Spinal cord (tissue), 10 donors: ENCODE results near the gene CKMT2. TPM values are rescaled to one million over a fixed set of nuclear protein-coding genes. Genes with fewer than 3 reads are reported as not detected.

Experiments used
- DNase-seq, 6 donors: peaks; one replicate each; pipeline versions ENCODE4 v3.0.0 to v3.0.0-alpha.2; 2013 to 2015; ENCODE audit warnings: low spot score in 6 of 6, low read depth in 4 of 6
- H3K27ac ChIP-seq: one replicate; pipeline ENCODE4 v1.5.1; 2013; ENCODE audit warnings: low read depth, low read length, control low read depth
- H3K27me3 ChIP-seq: one replicate; pipeline ENCODE4 v1.6.1; 2013; ENCODE audit warnings: low read length; ENCODE audit not compliant: control insufficient read depth, insufficient read depth
- H3K36me3 ChIP-seq: one replicate; pipeline ENCODE4 v1.6.1; 2013; ENCODE audit warnings: low read length; ENCODE audit not compliant: control insufficient read depth, insufficient read depth
- H3K4me1 ChIP-seq: one replicate; pipeline ENCODE4 v1.6.1; 2013; ENCODE audit warnings: low read length; ENCODE audit not compliant: control insufficient read depth, insufficient read depth
- H3K4me3 ChIP-seq: one replicate; pipeline ENCODE4 v1.5.1; 2013; ENCODE audit warnings: low read depth, low read length, control low read depth
- H3K9me3 ChIP-seq: one replicate; pipeline ENCODE4 v1.6.1; 2013; ENCODE audit warnings: low read length; ENCODE audit not compliant: control insufficient read depth, insufficient read depth
- WGBS: methylation state at CpG from one replicate; pipeline ENCODE4 v1.1.5; 2013; ENCODE audit warnings: missing lambda C conversion rate; ENCODE audit not compliant: insufficient coverage; 5-methylcytosine and 5-hydroxymethylcytosine counted together
- polyA plus RNA-seq, 2 donors: library from polyadenylated mRNA; unstranded; fragments of 120-200 nt; gene quantifications; one replicate each; pipeline ENCODE4 v1.2.1, GENCODE V29; 2013; ENCODE audit not compliant: insufficient read length in 2 of 2
- small RNA-seq: library from RNA; depleted of rRNA; stranded (forward); fragments of <200 nt; gene quantifications from one replicate; pipeline ENCODE3, GENCODE V24; 2014; ENCODE audit warnings: low replicate concordance
- total RNA-seq, 2 donors: library from RNA; depleted of rRNA in 1 of 2; stranded (reverse); fragments of 120-200 nt in 1 of 2; fragments of >200 nt in 1 of 2; gene quantifications; one replicate each; pipeline versions ENCODE4 v1.2.3 to v1.2.4, GENCODE V29; 2013 to 2014
- donor health status: healthy.

The CKMT2 gene
- total and polyA plus RNA-seq, 4 donors = 3.6 to 7.2 (median 5.4) TPM

- Histone ChIP-seq H3K27me3 (no peaks in the 10 kb centered on the region), H3K36me3 (peaks cover 8% of the 10 kb centered on the region), H3K4me1 (no peaks in the 10 kb centered on the region), H3K27ac (no peak overlapping the region), H3K4me3 (no peak overlapping the region), H3K9me3 (no peaks in the 10 kb centered on the region)
- no CpG with 5 or more reads among the region's 1 CpG for WGBS
- no peak for DNase-seq
These were observed 77.4 kb downstream of the CKMT2 start for GRCh38 chr5:81310402-81311063.

GRCh38 chr5:81313278-81313677 lies 80.2 kb downstream of the CKMT2 start:
- H3K9me3 ChIP-seq = no peaks in the 10 kb centered on the region
- no peak overlapping the region for H3K27ac ChIP-seq
- no peak overlapping the region for H3K4me3 ChIP-seq
- no peak for DNase-seq
- no peaks in the 10 kb centered on the region for H3K4me1 ChIP-seq
- peaks cover 7% of the 10 kb centered on the region for H3K36me3 ChIP-seq
- H3K27me3 ChIP-seq = no peaks in the 10 kb centered on the region

GRCh38 chr5:81313686-81314085 lies 80.6 kb downstream of the CKMT2 start:
- Histone ChIP-seq H3K36me3 (peaks cover 7% of the 10 kb centered on the region), H3K27ac (no peak overlapping the region), H3K4me1 (no peaks in the 10 kb centered on the region), H3K27me3 (no peaks in the 10 kb centered on the region), H3K9me3 (no peaks in the 10 kb centered on the region), H3K4me3 (no peak overlapping the region)
- DNase-seq = no peak
- WGBS = no CpG with 5 or more reads among the region's 3 CpGs

- 100% methylated on average over 3 of the region's 3 CpGs for WGBS
- peaks cover 4% of the 10 kb centered on the region for H3K36me3 ChIP-seq
These were observed 81.5 kb downstream of the CKMT2 start for GRCh38 chr5:81314581-81314980.

GRCh38 chr5:81315336-81315735 lies 82.2 kb downstream of the CKMT2 start:
- Histone ChIP-seq H3K4me3 (no peak overlapping the region), H3K36me3 (peaks cover 4% of the 10 kb centered on the region), H3K27me3 (no peaks in the 10 kb centered on the region), H3K4me1 (no peaks in the 10 kb centered on the region), H3K27ac (no peak overlapping the region), H3K9me3 (no peaks in the 10 kb centered on the region)
- WGBS = no CpG with 5 or more reads among the region's 1 CpG
- no peak for DNase-seq

More at GRCh38 chr5:81314581-81314980, 81.5 kb downstream of the CKMT2 start:
- Histone ChIP-seq H3K27ac (no peak overlapping the region), H3K4me3 (no peak overlapping the region), H3K4me1 (no peaks in the 10 kb centered on the region), H3K9me3 (no peaks in the 10 kb centered on the region), H3K27me3 (no peaks in the 10 kb centered on the region)
- DNase-seq = no peak

- H3K4me1 ChIP-seq = no peaks in the 10 kb centered on the region
- WGBS = 80% methylated on average over 1 of the region's 4 CpGs
These were observed 82.7 kb downstream of the CKMT2 start for GRCh38 chr5:81315830-81316229.

More at GRCh38 chr5:81315830-81316229, 82.7 kb downstream of the CKMT2 start:
- DNase-seq = no peak
- no peak overlapping the region for H3K4me3 ChIP-seq
- no peaks in the 10 kb centered on the region for H3K9me3 ChIP-seq
- H3K36me3 ChIP-seq = peaks cover 4% of the 10 kb centered on the region
- H3K27me3 ChIP-seq = no peaks in the 10 kb centered on the region
- H3K27ac ChIP-seq = no peak overlapping the region

Small RNA genes within 50 kb of the gene (small RNA-seq; reads per million reads assigned to genes)
- not detected for gene AC026436.1

Other genes with a start within 250 kb of the CKMT2 start
- gene ZCCHC9, start 68.3 kb downstream of the CKMT2 start, total RNA-seq = 10 to 100 TPM; 16.6 to 29.3 TPM
- 10 to 100 TPM; 21.9 to 25.0 TPM for gene ZCCHC9, start 68.3 kb downstream of the CKMT2 start, polyA plus RNA-seq
- 1 to 10 TPM; 2.3 to 3.8 TPM for gene ACOT12, start 160.8 kb downstream of the CKMT2 start, total RNA-seq
- under 1 TPM; 0.80 to 0.86 TPM for gene ACOT12, start 160.8 kb downstream of the CKMT2 start, polyA plus RNA-seq